SKM-1 treated with dmso at 0.1 percent for 144 hours (cell line): ENCODE measurements around the gene IQCE.

Experiments
- DNase-seq: peaks from one replicate; lab custom pipeline; 2025; ENCODE audit not compliant: unreplicated experiment; lab: John Stamatoyannopoulos, UW

IQCE gene

GRCh38 chr7:2631946-2632732 is 73.4 kb downstream of the IQCE start, which contains the start of gene TTYH3:
TTYH3 (plus strand) TSS chr7:2631986; CDS start chr7:2632156, 170 bp downstream.
- DNase-seq: no peak

- DNase-seq: no peak
Observed at GRCh38 chr7:2632733-2633537, 74.2 kb downstream of the IQCE start.

- DNase-seq: peak; percentile 72
Observed at GRCh38 chr7:2633538-2634266, 74.9 kb downstream of the IQCE start.

- DNase-seq: no peak
Observed at GRCh38 chr7:2634267-2635145, 75.7 kb downstream of the IQCE start.

- no peak for DNase-seq
Observed at GRCh38 chr7:2635148-2635668, 76.4 kb downstream of the IQCE start.

- DNase-seq: no peak
Observed at GRCh38 chr7:2635810-2636701, 77.3 kb downstream of the IQCE start.

GRCh38 chr7:2637066-2637471 is 78.3 kb downstream of the IQCE start:
- no peak for DNase-seq

- DNase-seq: peak; percentile 67
Observed at GRCh38 chr7:2637505-2638223, 78.9 kb downstream of the IQCE start.

- DNase-seq: no peak
Observed at GRCh38 chr7:2638224-2638991, 79.6 kb downstream of the IQCE start.

GRCh38 chr7:2639181-2639681 is 80.5 kb downstream of the IQCE start:
- DNase-seq: no peak

GRCh38 chr7:2639695-2640481 is 81.1 kb downstream of the IQCE start:
- no peak for DNase-seq

- DNase-seq: no peak
Observed at GRCh38 chr7:2640482-2640830, 81.7 kb downstream of the IQCE start.

- no peak for DNase-seq
Observed at GRCh38 chr7:2640846-2641316, 82.1 kb downstream of the IQCE start.

- peak; percentile 78 for DNase-seq
Observed at GRCh38 chr7:2641406-2642393, 82.9 kb downstream of the IQCE start.

- no peak for DNase-seq
Observed at GRCh38 chr7:2643386-2644219, 84.8 kb downstream of the IQCE start.
